Prostate gland (tissue), 2 donors: ENCODE data around the gene MSRB3.

Experiments
- CTCF ChIP-seq, 4 experiments: fragments of 200-600 bp in 2 of 4; fragments of 450-650 bp in 2 of 4; sonication (generic) in 2 of 4; IDR thresholded peaks; 1 replicate in 3 of 4; 2 replicates in 1 of 4; pipeline ENCODE4 v1.5.1; 2016 to 2019; ENCODE audit warnings: antibody characterized with exemption in 4 of 4, mild to moderate bottlenecking in 2 of 4, moderate library complexity in 2 of 4
- POLR2AphosphoS5 ChIP-seq: sonication (generic); formaldehyde crosslinking; IDR thresholded peaks from one replicate; pipeline ENCODE4 v1.6.1; 2017; ENCODE audit warnings: antibody characterized with exemption

DNA sequence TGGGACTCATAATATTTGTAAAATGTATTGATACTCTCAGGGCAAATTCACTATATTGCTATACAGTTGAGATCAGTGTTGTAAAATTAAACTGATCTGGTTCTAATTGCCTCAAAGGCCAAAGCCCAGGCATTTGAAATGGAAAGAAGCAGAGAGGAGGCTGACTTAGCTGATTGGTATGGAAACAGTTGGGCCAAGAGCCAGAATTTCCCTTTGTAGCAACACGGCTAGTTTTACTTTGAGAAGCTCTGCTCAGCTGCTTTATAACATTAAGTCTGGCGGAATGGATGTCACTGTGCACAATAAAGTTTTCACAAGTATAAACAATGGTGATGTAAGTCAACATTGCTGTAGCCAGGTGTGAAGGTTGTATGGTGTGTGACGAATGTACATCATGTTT is 186.4 kb downstream of the MSRB3 start:
- TF ChIP-seq POLR2AphosphoS5: no peak
- TF ChIP-seq CTCF (IDR thresholded peaks at IDR 0.05): no peak
